ENCODE results near the gene CAMK2D.

Gene CAMK2D

DNA sequence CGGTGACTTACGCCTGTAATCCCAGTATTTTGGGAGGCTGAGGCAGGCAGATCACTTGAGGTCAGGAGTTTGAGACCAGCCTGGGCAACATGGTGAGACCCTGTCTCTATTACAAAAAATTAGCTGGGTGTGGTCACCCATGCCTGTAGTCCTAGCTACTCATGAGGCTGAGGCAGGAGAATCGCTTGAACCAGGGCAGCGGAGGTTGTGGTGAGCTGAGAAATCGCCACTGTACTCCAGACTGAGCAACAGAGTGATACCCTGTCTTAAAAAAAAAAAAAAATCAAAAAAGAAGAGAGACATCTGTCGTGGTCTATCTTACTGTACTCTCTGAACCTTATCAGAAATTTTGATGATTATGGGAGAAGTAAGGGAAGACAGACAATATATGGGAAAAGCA is 144.3 kb downstream of the CAMK2D start:
- TF ChIP-seq, protein P1, sequence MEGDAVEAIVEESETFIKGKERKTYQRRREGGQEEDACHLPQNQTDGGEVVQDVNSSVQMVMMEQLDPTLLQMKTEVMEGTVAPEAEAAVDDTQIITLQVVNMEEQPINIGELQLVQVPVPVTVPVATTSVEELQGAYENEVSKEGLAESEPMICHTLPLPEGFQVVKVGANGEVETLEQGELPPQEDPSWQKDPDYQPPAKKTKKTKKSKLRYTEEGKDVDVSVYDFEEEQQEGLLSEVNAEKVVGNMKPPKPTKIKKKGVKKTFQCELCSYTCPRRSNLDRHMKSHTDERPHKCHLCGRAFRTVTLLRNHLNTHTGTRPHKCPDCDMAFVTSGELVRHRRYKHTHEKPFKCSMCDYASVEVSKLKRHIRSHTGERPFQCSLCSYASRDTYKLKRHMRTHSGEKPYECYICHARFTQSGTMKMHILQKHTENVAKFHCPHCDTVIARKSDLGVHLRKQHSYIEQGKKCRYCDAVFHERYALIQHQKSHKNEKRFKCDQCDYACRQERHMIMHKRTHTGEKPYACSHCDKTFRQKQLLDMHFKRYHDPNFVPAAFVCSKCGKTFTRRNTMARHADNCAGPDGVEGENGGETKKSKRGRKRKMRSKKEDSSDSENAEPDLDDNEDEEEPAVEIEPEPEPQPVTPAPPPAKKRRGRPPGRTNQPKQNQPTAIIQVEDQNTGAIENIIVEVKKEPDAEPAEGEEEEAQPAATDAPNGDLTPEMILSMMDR (IDR thresholded peaks at IDR 0.05; ENCODE audit: low read length): no peak
- no peak for TF ChIP-seq EZH2phosphoT487 (IDR thresholded peaks at IDR 0.05; ENCODE audit: low read length)
- TF ChIP-seq EZH2 (optimal IDR thresholded peaks at IDR 0.05; ENCODE audit: low read depth, low read length): no peak
- no peaks in the 10 kb centered on the region for H3K4me1 ChIP-seq (ENCODE audit: low read length)

DNA sequence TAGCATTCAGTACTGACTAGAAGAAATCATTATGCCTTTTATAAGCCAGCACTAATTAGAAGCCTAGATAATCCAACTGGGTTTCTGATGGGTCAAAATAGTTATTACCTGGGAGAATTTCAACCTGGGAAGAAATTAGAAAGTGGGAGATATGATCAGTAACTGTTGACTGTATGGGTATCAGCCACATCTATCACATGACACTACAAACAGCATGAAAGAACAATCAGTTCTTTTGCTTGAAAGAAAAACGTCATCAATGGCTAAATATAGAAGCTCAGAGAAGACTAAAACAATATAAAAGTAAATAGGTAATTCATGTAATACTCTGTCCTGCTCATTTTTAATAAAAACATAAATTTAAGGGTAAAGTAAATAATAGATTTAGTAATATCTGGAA is 145.1 kb downstream of the CAMK2D start:
- H3K4me2 ChIP-seq (ENCODE audit: low read depth, low read length): no peak overlapping the region
- DNase-seq: no peak
- H3K27ac ChIP-seq (ENCODE audit: low read length): no peak overlapping the region

More for the DNA sequence above, 144.3 kb downstream of the CAMK2D start:
- H3K27ac ChIP-seq (ENCODE audit: low read length): no peak overlapping the region
- no peaks in the 10 kb centered on the region for H4K20me1 ChIP-seq (ENCODE audit: insufficient read depth, low read length)
- no peak overlapping the region for H3K4me2 ChIP-seq (ENCODE audit: low read depth, low read length)
- H3K9me3 ChIP-seq (replicated peaks; ENCODE audit: insufficient read depth, low read length): no peaks in the 10 kb centered on the region
- H3K9ac ChIP-seq (ENCODE audit: low read length): no peak overlapping the region
- no peak for DNase-seq
- H3K27me3 ChIP-seq (replicated peaks; ENCODE audit: insufficient read depth, low read length): no peaks in the 10 kb centered on the region
- H3K9me2 ChIP-seq (replicated peaks; ENCODE audit: insufficient read depth, low read length): no peaks in the 10 kb centered on the region
- no peak overlapping the region for H2AFZ ChIP-seq (ENCODE audit: low read length)
- H3F3A ChIP-seq (ENCODE audit: insufficient read depth, low read length): no peaks in the 10 kb centered on the region
- no peaks in the 10 kb centered on the region for H3K79me2 ChIP-seq (ENCODE audit: low read length)
- H3K4me3 ChIP-seq (ENCODE audit: low read length): no peak overlapping the region
- no peaks in the 10 kb centered on the region for H3K36me3 ChIP-seq (replicated peaks; ENCODE audit: insufficient read depth, low read length)

DNA sequence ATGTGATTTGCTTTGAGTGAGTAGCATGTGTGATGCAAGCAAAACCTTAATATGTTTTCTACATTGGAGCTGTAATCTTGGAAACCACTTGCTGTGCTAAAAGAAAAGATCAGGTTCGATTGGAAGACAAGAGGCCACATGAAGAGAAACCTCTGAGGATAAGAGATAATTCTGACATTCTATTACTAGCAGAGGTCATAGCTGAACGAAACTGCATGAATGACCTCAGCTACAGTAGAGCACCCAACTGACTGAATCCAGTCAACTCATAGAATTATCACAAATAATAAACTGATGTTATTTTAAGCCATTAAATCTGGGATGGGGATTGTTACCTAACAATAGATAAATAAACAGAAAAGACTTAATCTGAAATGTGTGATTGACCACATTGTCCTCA is 147.1 kb downstream of the CAMK2D start:
- Histone ChIP-seq H3K9me3 (replicated peaks; ENCODE audit: insufficient read depth, low read length) (no peaks in the 10 kb centered on the region), H3K9me2 (replicated peaks; ENCODE audit: insufficient read depth, low read length) (no peaks in the 10 kb centered on the region), H3K36me3 (replicated peaks; ENCODE audit: insufficient read depth, low read length) (no peaks in the 10 kb centered on the region), H3K4me1 (ENCODE audit: low read length) (no peaks in the 10 kb centered on the region), H3K4me3 (ENCODE audit: low read length) (no peak overlapping the region), H3K27ac (ENCODE audit: low read length) (no peak overlapping the region), H3K4me2 (ENCODE audit: low read depth, low read length) (no peak overlapping the region), H3K9ac (ENCODE audit: low read length) (no peak overlapping the region), H3K27me3 (replicated peaks; ENCODE audit: insufficient read depth, low read length) (no peaks in the 10 kb centered on the region), H3F3A (ENCODE audit: insufficient read depth, low read length) (no peaks in the 10 kb centered on the region), H4K20me1 (ENCODE audit: insufficient read depth, low read length) (no peaks in the 10 kb centered on the region), H2AFZ (ENCODE audit: low read length) (no peak overlapping the region), H3K79me2 (ENCODE audit: low read length) (no peaks in the 10 kb centered on the region)
- DNase-seq: no peak
- TF ChIP-seq EZH2phosphoT487 (IDR thresholded peaks at IDR 0.05; ENCODE audit: low read length) (no peak), EZH2 (optimal IDR thresholded peaks at IDR 0.05; ENCODE audit: low read depth, low read length) (no peak)
- TF ChIP-seq, protein P1 (IDR thresholded peaks at IDR 0.05; ENCODE audit: low read length): no peak

More for the DNA sequence above, 145.1 kb downstream of the CAMK2D start:
- Histone ChIP-seq H3K36me3 (replicated peaks; ENCODE audit: insufficient read depth, low read length) (no peaks in the 10 kb centered on the region), H3K4me3 (ENCODE audit: low read length) (no peak overlapping the region), H3K9me3 (replicated peaks; ENCODE audit: insufficient read depth, low read length) (no peaks in the 10 kb centered on the region), H3F3A (ENCODE audit: insufficient read depth, low read length) (no peaks in the 10 kb centered on the region), H3K9me2 (replicated peaks; ENCODE audit: insufficient read depth, low read length) (no peaks in the 10 kb centered on the region), H2AFZ (ENCODE audit: low read length) (no peak overlapping the region), H3K4me1 (ENCODE audit: low read length) (no peaks in the 10 kb centered on the region), H4K20me1 (ENCODE audit: insufficient read depth, low read length) (no peaks in the 10 kb centered on the region), H3K27me3 (replicated peaks; ENCODE audit: insufficient read depth, low read length) (no peaks in the 10 kb centered on the region), H3K9ac (ENCODE audit: low read length) (no peak overlapping the region), H3K79me2 (ENCODE audit: low read length) (no peaks in the 10 kb centered on the region)
- TF ChIP-seq EZH2phosphoT487 (IDR thresholded peaks at IDR 0.05; ENCODE audit: low read length) (no peak), EZH2 (optimal IDR thresholded peaks at IDR 0.05; ENCODE audit: low read depth, low read length) (no peak)
- TF ChIP-seq, protein P1 (IDR thresholded peaks at IDR 0.05; ENCODE audit: low read length): no peak
